ENCODE measurements around the gene PCSK7.

- no peak for TF ChIP-seq CTCF (IDR thresholded peaks at IDR 0.05)
- TF ChIP-seq POLR2A (IDR thresholded peaks at IDR 0.05), result no peak
Measured at GRCh38 chr11:117172724-117173421, 59.0 kb downstream of the PCSK7 start.

All from body of pancreas (tissue), 4 donors.